GM15510 (cell line): ENCODE measurements around the gene KCNAB2.

Source experiments
- POLR2A ChIP-seq: IDR thresholded peaks from 3 replicates; pipeline ENCODE4 v1.6.1; 2011; ENCODE audit warnings: borderline replicate concordance; ENCODE audit not compliant: insufficient read length; ENCODE audit errors: extremely low read depth

The KCNAB2 gene

DNA sequence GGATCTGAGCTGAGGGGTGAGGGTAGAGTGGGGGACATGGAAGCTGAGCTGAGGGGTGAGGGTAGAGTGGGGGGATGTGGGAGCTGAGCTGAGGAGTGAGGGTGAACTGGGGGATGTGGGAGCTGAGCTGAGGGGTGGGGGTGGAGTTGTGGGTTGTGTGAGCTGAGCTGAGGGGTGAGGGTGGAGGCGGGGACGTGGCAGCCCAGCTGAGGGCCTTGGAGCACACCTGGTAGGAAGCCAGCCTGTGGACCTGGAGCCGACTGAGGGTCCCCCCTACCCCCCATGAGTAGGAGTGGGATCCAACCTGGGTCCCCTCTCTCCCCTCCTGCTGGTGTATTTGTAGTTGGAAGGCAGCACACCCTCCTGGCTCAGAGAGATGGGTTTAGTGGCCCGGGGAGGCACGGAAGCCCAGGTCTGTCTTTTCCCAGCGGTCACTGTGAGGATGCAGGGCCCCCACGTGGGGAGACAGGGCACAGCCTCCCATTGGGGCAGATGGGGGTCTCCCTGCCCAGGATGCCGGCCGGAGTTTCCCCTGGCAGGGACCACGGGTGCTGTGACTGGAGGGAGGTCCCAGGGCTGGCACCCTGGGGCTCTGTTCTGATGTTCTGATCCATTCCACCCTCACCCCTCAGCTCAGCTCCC is 40.3 kb upstream of the KCNAB2 start:
- TF ChIP-seq POLR2A = no peak

DNA sequence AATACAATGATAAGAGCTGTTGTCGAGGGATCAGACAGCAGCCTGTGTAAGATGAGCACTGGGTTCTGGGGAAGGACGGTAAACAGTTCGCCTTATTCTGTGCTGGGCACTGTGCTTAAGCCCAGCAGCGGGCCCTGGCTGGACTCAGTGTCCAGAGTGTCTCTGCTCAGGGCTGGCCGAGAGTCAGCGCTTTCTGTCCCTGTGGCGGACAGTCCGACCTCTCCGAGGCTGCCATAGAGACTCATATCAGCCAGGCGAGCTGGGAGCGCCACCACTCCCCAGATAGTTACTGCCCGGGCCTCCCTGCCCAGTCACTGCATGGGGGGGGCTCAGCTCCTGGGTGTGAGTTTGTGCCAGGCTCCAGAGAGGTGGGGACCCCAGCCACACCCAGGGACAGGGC is 38.8 kb upstream of the KCNAB2 start:
- no peak for TF ChIP-seq POLR2A

GRCh38 chr1:6007318-6008083 is 38.2 kb upstream of the KCNAB2 start:
- TF ChIP-seq POLR2A = no peak

DNA sequence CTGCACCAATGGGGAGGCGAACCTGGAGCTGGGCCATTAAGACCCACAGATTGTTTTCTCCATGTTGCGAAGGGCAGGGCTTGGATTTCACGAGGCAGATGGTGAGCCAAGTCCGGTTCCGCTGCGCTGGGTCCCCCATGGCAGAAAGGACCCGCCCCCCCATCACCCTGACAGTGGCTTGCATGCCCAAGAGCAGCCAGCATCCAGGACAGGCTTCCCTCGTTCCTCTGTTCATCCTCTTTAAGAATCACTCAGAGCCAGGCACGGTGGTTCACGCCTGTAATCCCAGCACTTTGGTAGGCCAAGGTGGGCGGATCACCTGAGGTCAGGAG is 37.6 kb upstream of the KCNAB2 start:
- TF ChIP-seq POLR2A = no peak

- TF ChIP-seq POLR2A = no peak
These were observed 37.0 kb upstream of the KCNAB2 start for GRCh38 chr1:6008696-6009095.

DNA sequence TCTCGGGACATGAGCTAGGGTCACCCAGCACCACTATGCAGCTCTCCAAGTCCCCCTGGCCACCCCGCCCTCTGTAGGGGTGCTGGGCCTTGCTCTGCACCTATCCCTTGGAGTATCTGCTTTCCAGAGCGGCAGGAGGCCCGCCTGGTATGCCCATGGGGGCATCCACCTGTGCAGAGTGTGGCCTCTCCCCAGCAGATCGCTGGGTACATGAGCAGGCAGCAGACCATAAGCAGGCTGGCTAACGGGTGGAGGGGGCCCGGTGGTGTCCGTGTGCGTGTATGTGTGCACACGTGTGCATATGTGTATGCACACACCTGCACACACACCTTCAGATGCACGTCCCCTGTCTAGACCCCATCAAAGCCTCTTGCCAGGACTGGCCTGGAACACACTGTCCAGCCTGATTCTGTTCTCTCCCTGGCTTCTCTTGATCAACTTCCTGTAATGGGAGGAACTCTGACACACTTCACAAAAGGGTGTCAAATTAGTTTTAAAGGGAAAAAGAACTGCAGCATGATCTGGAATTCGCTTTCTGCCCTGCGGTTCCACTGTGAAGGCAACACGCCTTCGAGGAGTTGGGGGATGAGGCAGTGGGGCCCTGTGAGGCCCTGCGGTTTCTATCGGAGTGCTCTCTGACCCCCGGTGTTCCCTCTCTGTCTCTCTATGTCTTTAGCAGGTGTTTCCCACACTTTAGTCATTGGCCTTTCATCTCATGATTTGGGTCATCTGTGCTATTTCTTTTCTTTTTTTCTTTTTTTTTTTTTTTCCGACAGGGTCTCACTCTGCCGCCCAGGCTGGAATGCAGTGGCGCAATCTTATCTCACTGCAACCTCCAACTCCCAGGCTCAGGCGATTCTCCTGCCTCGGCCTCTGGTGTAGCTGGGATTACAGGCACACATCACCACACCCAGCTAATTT is 36.3 kb upstream of the KCNAB2 start:
- no peak for TF ChIP-seq POLR2A

DNA sequence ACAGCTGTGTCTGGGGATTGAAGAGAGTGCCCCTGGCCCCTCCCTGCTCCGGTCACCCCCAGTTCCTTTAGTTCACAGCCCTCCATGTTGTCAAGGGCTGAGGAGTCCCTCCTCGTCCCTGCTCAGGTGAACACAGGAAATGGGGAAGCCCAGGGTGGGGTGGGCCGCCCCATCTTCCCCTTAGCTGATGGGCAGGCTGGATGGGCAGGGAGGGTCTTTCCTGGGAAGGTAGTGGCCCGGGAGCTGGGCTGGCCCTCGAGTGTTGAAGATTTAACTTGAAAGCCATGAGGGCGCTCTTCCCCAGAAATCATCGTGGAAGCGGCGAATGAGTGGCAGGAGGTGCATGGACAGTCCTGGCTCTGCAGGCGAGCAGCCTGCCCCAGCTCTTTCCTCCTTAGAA is 35.1 kb upstream of the KCNAB2 start:
- TF ChIP-seq POLR2A = no peak

DNA sequence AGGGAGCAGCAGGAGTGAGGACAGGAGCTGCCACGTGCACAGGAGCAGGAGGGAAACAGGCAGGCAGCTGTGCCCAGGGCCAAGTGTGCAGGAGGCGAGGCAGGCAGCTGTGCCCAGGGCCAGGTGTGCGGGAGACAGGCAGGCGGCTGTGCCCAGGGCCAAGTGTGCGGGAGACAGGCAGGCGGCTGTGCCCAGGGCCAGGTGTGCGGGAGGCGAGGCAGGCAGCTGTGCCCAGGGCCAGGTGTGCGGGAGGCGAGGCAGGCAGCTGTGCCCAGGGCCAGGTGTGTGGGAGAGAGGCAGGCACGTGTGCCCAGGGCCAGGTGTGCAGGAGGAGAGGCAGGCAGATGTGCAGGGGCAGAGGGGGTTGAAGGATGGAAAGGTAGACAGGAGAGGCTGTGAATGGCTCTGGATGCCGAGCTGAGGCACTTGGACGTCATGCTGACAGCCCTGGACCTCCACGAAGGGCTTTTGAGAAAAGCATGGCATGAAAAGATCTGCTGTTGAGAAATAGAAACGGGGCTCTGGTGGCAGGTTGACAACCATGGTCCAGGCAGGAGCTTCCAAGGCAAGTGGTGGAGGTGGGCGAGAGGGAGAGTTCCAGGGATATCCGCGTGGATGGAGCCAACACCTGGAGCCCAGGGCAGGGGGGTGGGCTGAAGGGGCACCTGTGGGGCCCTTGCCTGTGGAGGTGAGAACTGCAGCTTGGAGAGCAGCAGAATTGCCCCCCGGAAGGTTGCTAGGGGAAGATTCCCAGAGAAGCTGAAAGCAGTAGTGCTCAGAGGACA is 34.3 kb upstream of the KCNAB2 start:
- TF ChIP-seq POLR2A = no peak

DNA sequence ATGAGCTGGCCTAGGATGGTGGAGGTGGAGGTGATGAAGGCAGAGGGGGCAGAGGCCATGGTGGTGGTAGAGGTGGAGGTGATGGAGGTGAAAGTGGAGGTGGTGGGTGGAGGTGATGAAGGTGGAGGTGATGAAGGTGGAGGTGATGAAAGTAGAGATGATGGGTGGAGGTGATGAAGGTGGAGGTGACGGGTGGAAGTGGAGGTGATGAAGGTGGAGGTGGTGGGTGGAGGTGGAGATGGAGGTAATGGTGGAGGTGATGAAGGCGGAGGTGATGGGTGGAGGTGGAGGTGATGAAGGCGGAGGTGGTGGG is 33.8 kb upstream of the KCNAB2 start:
- TF ChIP-seq POLR2A = no peak

- TF ChIP-seq POLR2A = no peak
These were observed 33.0 kb upstream of the KCNAB2 start for GRCh38 chr1:6012529-6013318.

DNA sequence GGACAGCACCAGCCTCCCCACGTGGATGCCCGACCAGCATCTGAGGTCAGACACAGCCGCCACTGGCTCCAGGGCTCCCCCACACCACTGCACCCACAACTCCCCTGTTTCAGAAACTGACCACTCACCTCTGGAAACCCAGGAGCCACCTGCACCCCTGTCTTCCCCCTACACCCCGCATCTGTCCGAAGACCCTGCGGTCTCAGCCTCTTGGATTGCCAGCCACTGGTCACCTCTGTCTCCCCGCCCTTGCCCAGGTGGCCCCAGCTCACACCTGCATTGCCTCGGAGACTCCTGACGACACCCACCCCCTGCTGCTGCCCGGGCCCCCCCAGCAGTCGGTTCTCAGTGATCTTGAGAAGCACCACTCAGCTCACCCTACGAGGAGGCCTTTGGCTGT is 32.2 kb upstream of the KCNAB2 start:
- no peak for TF ChIP-seq POLR2A

- TF ChIP-seq POLR2A = no peak
These were observed 31.3 kb upstream of the KCNAB2 start for GRCh38 chr1:6014130-6014999.

DNA sequence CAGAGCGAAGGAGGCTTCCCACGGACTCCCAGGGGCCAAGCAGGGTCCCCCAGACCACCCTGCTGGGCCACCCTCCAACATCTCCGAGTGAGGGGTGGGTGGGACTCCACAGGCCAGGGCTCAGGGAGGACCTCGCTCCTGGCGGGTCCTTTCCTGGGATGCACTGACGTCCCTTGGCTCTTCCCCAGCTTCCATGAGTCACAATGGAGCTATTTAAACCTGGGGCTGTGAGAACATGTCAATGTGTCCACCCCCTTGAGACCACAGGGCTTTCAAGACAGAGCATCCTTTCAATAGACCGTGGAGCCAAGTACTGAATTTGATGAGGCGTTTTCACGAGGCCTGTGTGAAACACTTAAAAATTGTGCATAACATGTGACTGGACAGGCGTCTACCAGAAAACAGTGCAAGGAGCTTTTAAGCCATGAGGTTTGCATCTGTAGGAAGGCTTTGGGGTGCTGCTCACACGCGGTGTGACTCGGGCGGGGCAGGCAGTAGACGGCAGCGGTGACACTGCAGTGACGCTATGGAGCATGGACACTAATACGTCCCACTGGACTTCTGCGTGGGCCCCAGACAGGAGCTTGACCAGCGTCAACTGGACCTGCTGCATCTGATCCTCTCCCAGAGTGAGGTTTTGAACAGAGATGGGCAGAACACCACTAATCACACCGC is 29.4 kb upstream of the KCNAB2 start:
- TF ChIP-seq POLR2A = no peak
